ENCODE results near the gene HEATR5A.
"Not testable (repeated sequence)": the region's sequence is repeated elsewhere in the genome, so short reads cannot be mapped to it uniquely, and the experiment has no call there.

Gene HEATR5A

GRCh38 chr14:31360919-31361662 is 59.3 kb downstream of the HEATR5A start:
- Histone ChIP-seq H3K27me3 (ENCODE audit: low read depth) (no peaks in the 10 kb centered on the region), H3K36me3 (replicated peaks) (0 out of 2 replicates have a peak, but pooled peaks cover 3% of the 10 kb centered on the region), H3K4me3 (no peak overlapping the region), H3K9me3 (no peaks in the 10 kb centered on the region), H3K4me1 (no peaks in the 10 kb centered on the region)
- DNase-seq (ENCODE audit: low spot score in 2 of 2): no peak
- in situ Hi-C loops (cut with MboI; ENCODE audit: low sequenced_read_pairs): loop anchor here (25.0 kb wide), 1 partner anchor 1101 kb away; no protein-coding TSS in a partner anchor

- 0 out of 2 replicates have a peak, but pooled peaks cover 3% of the 10 kb centered on the region for H3K36me3 ChIP-seq (replicated peaks)
- H3K4me3 ChIP-seq: no peak overlapping the region
- DNase-seq (ENCODE audit: low spot score in 2 of 2): no peak
- H3K27me3 ChIP-seq (ENCODE audit: low read depth): no peaks in the 10 kb centered on the region
- in situ Hi-C loops (cut with MboI; ENCODE audit: low sequenced_read_pairs): loop anchor here (5.0 to 25.0 kb wide), 3 partner anchors 182 to 1105 kb away; no protein-coding TSS in a partner anchor
- H3K4me1 ChIP-seq: no peaks in the 10 kb centered on the region
- no peaks in the 10 kb centered on the region for H3K9me3 ChIP-seq
Measured at GRCh38 chr14:31357279-31357678, 63.1 kb downstream of the HEATR5A start.

GRCh38 chr14:31346097-31346496 is 74.3 kb downstream of the HEATR5A start:
- Histone ChIP-seq H3K27me3 (ENCODE audit: low read depth) (no peaks in the 10 kb centered on the region), H3K4me3 (no peak overlapping the region), H3K36me3 (replicated peaks) (peaks cover 3% of the 10 kb centered on the region; the same call in 1 of the 2 replicates), H3K4me1 (no peaks in the 10 kb centered on the region), H3K9me3 (no peaks in the 10 kb centered on the region)
- DNase-seq (ENCODE audit: low spot score in 2 of 2): no peak
- in situ Hi-C loops (cut with MboI; ENCODE audit: low sequenced_read_pairs): no loop called here

- Histone ChIP-seq H3K4me1 (peaks cover 15% of the 10 kb centered on the region), H3K4me3 (no peak overlapping the region), H3K36me3 (replicated peaks) (peaks cover 3% of the 10 kb centered on the region; the same call in 1 of the 2 replicates), H3K9me3 (no peaks in the 10 kb centered on the region), H3K27me3 (ENCODE audit: low read depth) (no peaks in the 10 kb centered on the region)
- DNase-seq (ENCODE audit: low spot score in 2 of 2): no peak
- in situ Hi-C loops (cut with MboI; ENCODE audit: low sequenced_read_pairs): no loop called here
Measured at GRCh38 chr14:31341280-31341679, 79.1 kb downstream of the HEATR5A start.

GRCh38 chr14:31340297-31341063 is 79.9 kb downstream of the HEATR5A start:
- Histone ChIP-seq H3K4me3 (no peak overlapping the region), H3K27me3 (ENCODE audit: low read depth) (no peaks in the 10 kb centered on the region), H3K36me3 (replicated peaks) (peaks cover 3% of the 10 kb centered on the region; the same call in 1 of the 2 replicates), H3K4me1 (peaks cover 16% of the 10 kb centered on the region), H3K9me3 (no peaks in the 10 kb centered on the region)
- in situ Hi-C loops (cut with MboI; ENCODE audit: low sequenced_read_pairs): no loop called here
- no peak for DNase-seq (ENCODE audit: low spot score in 2 of 2)

GRCh38 chr14:31339743-31340142 is 80.6 kb downstream of the HEATR5A start:
- DNase-seq (ENCODE audit: low spot score in 2 of 2): peak in 1 of 2 experiments; percentile 87
- in situ Hi-C loops (cut with MboI; ENCODE audit: low sequenced_read_pairs): no loop called here
- no peak overlapping the region for H3K4me3 ChIP-seq
- peaks cover 3% of the 10 kb centered on the region; the same call in 1 of the 2 replicates for H3K36me3 ChIP-seq (replicated peaks)
- no peaks in the 10 kb centered on the region for H3K9me3 ChIP-seq
- no peaks in the 10 kb centered on the region for H3K27me3 ChIP-seq (ENCODE audit: low read depth)
- H3K4me1 ChIP-seq: peaks cover 16% of the 10 kb centered on the region

- H3K36me3 ChIP-seq (replicated peaks): no peaks in the 10 kb centered on the region; the same call in 1 of the 2 replicates
- H3K27me3 ChIP-seq (ENCODE audit: low read depth): no peaks in the 10 kb centered on the region
- H3K4me3 ChIP-seq: no peak overlapping the region
- in situ Hi-C loops (cut with MboI; ENCODE audit: low sequenced_read_pairs): no loop called here
- peaks cover 16% of the 10 kb centered on the region for H3K4me1 ChIP-seq
- H3K9me3 ChIP-seq: no peaks in the 10 kb centered on the region
- DNase-seq (ENCODE audit: low spot score in 2 of 2): no peak
Measured at GRCh38 chr14:31337331-31337730, 83.0 kb downstream of the HEATR5A start.

- no peaks in the 10 kb centered on the region; the same call in 1 of the 2 replicates for H3K36me3 ChIP-seq (replicated peaks)
- in situ Hi-C loops (cut with MboI; ENCODE audit: low sequenced_read_pairs): no loop called here
Measured at GRCh38 chr14:31336646-31337045, 83.7 kb downstream of the HEATR5A start.

GRCh38 chr14:31331395-31331794 is 89.0 kb downstream of the HEATR5A start:
- H3K4me3 ChIP-seq; in situ Hi-C loops (cut with MboI; ENCODE audit: low sequenced_read_pairs); H3K4me1 ChIP-seq; H3K27me3 ChIP-seq (ENCODE audit: low read depth); H3K36me3 ChIP-seq (replicated peaks); DNase-seq (ENCODE audit: low spot score in 2 of 2): not testable (repeated sequence)
- H3K9me3 ChIP-seq: peaks cover 20% of the 10 kb centered on the region

More at GRCh38 chr14:31336646-31337045, 83.7 kb downstream of the HEATR5A start:
- Histone ChIP-seq H3K9me3 (no peaks in the 10 kb centered on the region), H3K4me1 (peaks cover 16% of the 10 kb centered on the region), H3K27me3 (ENCODE audit: low read depth) (no peaks in the 10 kb centered on the region), H3K4me3 (no peak overlapping the region)
- peak; percentile 27 to 99 for DNase-seq (ENCODE audit: low spot score in 2 of 2)

GRCh38 chr14:31329876-31330521 is 90.4 kb downstream of the HEATR5A start:
- H3K4me3 ChIP-seq; in situ Hi-C loops (cut with MboI; ENCODE audit: low sequenced_read_pairs); DNase-seq (ENCODE audit: low spot score in 2 of 2); H3K27me3 ChIP-seq (ENCODE audit: low read depth); H3K4me1 ChIP-seq; H3K36me3 ChIP-seq (replicated peaks): not testable (repeated sequence)
- H3K9me3 ChIP-seq: peaks cover 20% of the 10 kb centered on the region

GRCh38 chr14:31326111-31326510 is 94.2 kb downstream of the HEATR5A start:
- H3K4me1 ChIP-seq: no peaks in the 10 kb centered on the region
- in situ Hi-C loops (cut with MboI; ENCODE audit: low sequenced_read_pairs): no loop called here
- H3K27me3 ChIP-seq (ENCODE audit: low read depth): no peaks in the 10 kb centered on the region
- peaks cover 20% of the 10 kb centered on the region for H3K9me3 ChIP-seq
- H3K36me3 ChIP-seq (replicated peaks): no peaks in the 10 kb centered on the region
- H3K4me3 ChIP-seq: no peak overlapping the region
- DNase-seq (ENCODE audit: low spot score in 2 of 2): no peak

- H3K4me3 ChIP-seq: no peak overlapping the region
- no peaks in the 10 kb centered on the region for H3K36me3 ChIP-seq (replicated peaks)
- in situ Hi-C loops (cut with MboI; ENCODE audit: low sequenced_read_pairs): no loop called here
- H3K27me3 ChIP-seq (ENCODE audit: low read depth): no peaks in the 10 kb centered on the region
- no peaks in the 10 kb centered on the region for H3K4me1 ChIP-seq
- DNase-seq (ENCODE audit: low spot score in 2 of 2): no peak
- H3K9me3 ChIP-seq: no peaks in the 10 kb centered on the region
Measured at GRCh38 chr14:31323419-31323818, 96.9 kb downstream of the HEATR5A start.

GRCh38 chr14:31320922-31321766 is 99.2 kb downstream of the HEATR5A start:
- H3K9me3 ChIP-seq: no peaks in the 10 kb centered on the region
- in situ Hi-C loops (cut with MboI; ENCODE audit: low sequenced_read_pairs): no loop called here
- H3K36me3 ChIP-seq (replicated peaks): no peaks in the 10 kb centered on the region
- H3K4me3 ChIP-seq: no peak overlapping the region
- no peaks in the 10 kb centered on the region for H3K4me1 ChIP-seq
- no peaks in the 10 kb centered on the region for H3K27me3 ChIP-seq (ENCODE audit: low read depth)
- no peak for DNase-seq (ENCODE audit: low spot score in 2 of 2)
